GM21825 (cell line): ENCODE measurements around the gene TESK2.
"Not testable (repeated sequence)": the region's sequence is repeated elsewhere in the genome, so short reads cannot be mapped to it uniquely, and the experiment has no call there.

ENCODE experiments used
- ATAC-seq: cut with Tn5 transposase; IDR thresholded peaks from one replicate; pipeline ENCODE4 v1.9.1; 2021; ENCODE audit warnings: mild to moderate bottlenecking, moderate library complexity; ENCODE audit not compliant: unreplicated experiment

Gene TESK2

DNA sequence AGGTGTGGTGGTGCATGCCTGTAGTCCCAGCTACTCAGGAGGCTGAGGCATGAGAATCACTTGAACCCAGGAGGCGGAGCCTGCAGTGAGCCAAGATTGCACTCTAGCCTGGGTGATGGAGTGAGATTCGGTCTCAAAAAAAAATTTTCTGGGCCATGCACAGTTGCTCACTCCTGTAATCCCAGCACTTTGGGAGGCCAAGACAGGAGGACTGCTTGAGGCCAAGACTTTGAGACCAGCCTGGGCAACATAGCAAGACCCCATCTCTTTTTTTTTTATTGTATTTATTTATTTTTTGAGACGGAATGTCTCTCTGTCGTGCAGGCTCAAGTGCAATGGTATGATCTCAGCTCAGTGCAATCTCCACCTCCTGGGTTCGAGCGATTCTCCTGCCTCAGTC is 16.8 kb downstream of the TESK2 start:
- not testable (repeated sequence) for ATAC-seq

DNA sequence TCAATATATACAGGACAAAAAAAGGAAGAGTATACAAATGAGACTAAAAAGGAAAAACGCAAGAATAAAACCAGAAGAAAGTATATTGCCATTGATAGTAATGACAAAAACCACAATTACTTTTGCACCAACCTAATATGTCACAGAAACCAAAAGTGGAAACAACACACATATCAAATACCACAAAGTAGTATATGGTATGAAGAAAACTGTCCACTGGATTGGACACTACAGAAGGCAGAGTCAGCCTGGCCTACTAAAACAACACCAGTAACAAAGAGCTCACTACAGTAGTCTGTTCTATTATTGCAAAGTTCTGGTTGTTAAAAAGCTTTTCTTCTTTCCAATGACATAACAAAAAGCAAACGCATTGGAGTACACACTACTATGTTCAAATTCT is 17.7 kb downstream of the TESK2 start:
- no peak for ATAC-seq

DNA sequence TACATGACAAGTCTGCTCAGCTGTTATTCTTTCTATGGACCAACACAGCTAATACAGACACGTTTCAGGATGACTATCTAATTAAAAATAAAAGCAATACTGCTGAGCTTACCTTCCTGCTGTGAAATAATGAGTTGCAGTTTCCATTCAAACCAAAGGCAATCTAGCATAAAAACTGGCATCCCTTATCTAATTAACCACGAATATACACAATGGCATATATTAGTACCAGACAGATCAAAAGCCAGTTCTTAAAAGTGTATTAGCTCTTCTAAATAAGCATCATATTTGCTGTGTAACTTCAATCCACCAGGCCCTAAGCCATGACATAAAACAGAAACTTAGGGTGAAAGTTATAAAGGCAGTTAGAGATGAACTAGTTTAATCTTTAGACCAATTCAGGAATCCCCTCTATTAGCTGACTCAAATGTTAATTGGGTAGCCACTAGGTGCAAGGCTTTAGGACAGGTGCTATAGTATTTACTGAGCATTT is 20.6 kb downstream of the TESK2 start:
- ATAC-seq, result peak; percentile 33

DNA sequence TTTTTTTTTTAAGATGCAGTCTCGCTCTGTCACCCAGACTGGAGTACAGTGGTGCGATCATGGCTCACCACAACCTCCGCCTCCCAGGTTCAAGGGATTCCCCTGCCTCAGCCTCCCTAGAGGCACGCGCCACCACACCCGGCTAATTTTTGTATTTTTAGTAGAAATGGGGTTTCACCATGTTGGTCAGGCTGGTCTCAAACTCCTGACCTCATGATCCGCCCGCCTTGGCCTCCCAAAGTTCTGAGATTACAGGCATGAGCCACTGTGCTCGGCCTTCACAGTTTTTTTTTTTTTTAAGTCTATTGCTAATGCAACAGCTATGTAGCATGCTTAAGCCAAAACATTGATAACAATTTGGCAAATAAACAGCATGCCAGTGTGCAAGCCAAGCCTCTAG is 23.6 kb downstream of the TESK2 start:
- ATAC-seq, result peak; percentile 49

- ATAC-seq, result no peak
Observed at GRCh38 chr1:45465277-45465676, 25.7 kb downstream of the TESK2 start.

DNA sequence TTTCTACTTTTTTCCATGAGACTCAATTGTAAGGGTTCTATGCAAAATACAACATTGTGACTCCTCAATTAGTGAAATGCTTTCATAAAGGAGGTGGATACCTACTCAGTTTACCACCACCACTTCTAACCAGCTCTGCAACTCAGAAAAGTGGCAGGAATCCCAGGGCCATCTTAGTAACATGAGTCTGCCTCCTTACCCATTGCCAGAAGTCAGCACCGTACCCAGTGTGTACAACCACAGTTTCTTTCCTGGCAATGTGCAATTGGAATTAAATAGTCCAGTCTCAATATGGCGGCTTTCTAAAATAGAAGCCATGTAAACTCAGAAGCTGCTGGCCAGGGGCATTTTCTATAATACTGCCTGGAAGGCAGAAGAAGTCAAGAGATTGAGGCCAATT is 32.1 kb downstream of the TESK2 start:
- no peak for ATAC-seq

GRCh38 chr1:45456531-45456930 is 34.4 kb downstream of the TESK2 start:
- ATAC-seq, result no peak

- ATAC-seq, result no peak
Observed at GRCh38 chr1:45455162-45455561, 35.8 kb downstream of the TESK2 start.

DNA sequence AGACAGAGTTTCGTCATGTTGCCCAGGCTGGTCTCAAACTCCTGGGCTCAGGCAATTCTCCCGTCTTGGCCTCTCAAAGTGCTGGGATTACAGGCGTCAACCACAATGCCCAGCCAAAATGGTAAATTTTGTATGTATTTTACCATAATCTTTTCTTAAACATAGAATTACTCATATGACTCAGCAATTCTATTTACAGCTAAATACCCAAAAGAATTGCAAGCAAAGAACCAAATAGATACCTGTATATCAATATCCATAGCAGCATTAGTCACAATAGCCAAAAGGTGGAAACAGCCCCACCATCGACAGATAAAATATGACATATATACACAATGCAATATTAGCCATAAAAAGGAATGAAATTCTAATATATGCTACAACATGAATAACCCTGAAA is 36.5 kb downstream of the TESK2 start:
- ATAC-seq, result no peak

- no peak for ATAC-seq
Observed at GRCh38 chr1:45452503-45452902, 38.5 kb downstream of the TESK2 start.

- no peak for ATAC-seq
Observed at GRCh38 chr1:45448357-45448756, 42.6 kb downstream of the TESK2 start.

- ATAC-seq, result no peak
Observed at GRCh38 chr1:45446950-45447672, 43.9 kb downstream of the TESK2 start.

DNA sequence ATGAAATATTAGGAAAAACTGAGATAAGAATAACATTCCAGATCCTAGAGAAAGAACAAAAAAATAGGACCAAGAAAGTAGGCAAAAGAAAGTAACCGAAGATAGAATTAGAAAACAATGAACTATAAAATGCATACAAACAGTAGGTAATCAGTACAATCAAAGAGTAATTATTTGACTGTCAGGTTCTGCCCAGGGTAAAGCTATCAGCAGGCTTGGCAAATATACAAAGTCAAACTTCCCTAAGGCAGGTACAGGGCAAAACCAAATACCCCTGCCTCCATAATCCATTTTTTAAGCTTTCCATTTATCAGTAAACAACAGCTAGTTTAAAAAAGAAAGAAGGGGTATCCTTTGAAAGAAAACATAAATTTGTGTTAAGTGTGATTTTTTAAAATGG is 44.4 kb downstream of the TESK2 start:
- no peak for ATAC-seq

GRCh38 chr1:45444609-45445131 is 46.3 kb downstream of the TESK2 start:
- ATAC-seq, result no peak

DNA sequence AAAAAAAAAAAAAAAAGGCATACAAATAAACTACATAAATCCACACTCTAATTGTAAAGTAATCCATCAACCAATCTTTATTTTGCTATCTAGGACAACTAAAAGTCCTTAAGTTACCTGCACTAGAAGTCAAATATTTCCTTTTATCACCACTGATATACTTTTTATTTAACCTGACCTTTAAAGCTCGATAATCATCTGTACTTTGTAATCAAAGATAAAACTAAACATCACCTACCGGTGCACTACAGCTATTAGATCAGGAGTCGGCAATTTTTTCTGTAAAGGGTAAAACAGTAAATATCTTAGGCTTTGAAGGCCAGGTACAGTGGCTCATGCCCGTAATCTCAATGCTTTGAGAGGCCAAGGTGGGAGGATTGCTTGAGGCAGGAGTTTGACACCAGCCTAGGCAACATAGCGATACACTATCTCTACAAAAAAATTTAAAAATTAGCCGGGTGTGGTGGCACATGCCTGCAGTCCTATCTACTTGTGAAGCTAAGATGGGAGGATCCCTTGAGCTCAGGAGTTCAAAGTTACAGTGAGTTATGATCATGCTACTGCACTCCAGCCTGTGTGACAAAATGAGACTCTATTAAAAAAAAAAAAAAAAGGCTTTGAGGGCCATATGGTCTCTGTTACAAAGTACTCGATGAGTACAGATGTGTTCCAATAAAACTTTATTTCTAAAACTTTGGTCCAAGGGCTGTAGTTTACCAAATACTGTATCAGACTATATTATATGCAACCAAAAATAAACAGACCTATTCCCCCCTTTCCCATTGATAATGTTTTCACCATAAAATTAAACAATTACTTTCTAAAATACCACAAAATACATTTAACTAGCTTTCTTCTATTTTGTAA is 47.1 kb downstream of the TESK2 start:
- no peak for ATAC-seq

DNA sequence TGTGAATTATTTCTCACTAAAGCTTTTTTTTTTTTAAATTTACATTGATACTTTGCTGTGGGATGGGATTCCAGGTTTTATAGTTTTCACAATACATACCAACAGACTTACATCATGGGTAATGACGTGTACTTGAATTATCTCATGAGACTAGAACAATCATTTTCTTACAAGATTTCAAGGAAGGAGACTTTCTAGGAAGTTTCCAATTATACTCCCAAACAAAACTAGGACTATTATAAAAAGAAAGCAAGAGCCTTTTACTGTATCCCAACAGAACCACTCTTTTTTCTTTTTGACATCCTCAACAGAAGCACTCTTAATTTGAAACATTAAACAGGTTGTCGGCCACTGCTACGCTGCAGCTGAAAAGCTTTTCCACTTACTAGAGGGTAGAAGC is 48.7 kb downstream of the TESK2 start:
- ATAC-seq, result no peak

- ATAC-seq, result no peak
Observed at GRCh38 chr1:45437323-45437722, 53.6 kb downstream of the TESK2 start.

- ATAC-seq, result no peak
Observed at GRCh38 chr1:45430490-45430889, 60.5 kb downstream of the TESK2 start.

DNA sequence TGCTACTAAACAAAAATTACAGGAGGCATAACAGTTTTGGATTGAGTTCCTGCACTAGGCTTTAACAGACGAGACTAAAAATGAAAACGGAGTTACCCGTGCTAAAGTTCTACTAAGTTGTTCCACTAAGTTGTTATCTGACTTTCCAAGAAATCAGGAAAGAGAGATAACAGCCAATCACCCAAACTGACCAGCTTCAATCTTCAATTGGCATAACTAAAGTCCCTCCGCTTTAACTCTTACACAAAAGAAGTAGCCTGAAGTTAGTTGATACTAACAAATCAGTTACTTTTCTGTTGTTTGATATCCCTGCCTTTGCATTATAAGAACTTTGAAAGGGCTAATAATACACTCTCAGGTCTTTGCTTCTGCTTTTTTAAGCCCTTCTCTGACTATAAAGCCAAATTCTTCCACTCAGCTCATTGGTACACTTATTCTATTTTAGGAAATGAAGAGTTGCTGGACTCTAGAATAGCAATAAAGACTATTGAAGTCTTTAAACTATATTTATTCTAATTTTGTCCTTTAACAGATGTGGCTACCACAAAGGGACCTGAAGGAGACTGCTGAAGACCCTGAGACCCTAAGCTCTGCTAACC is 61.3 kb downstream of the TESK2 start:
- ATAC-seq, result no peak

DNA sequence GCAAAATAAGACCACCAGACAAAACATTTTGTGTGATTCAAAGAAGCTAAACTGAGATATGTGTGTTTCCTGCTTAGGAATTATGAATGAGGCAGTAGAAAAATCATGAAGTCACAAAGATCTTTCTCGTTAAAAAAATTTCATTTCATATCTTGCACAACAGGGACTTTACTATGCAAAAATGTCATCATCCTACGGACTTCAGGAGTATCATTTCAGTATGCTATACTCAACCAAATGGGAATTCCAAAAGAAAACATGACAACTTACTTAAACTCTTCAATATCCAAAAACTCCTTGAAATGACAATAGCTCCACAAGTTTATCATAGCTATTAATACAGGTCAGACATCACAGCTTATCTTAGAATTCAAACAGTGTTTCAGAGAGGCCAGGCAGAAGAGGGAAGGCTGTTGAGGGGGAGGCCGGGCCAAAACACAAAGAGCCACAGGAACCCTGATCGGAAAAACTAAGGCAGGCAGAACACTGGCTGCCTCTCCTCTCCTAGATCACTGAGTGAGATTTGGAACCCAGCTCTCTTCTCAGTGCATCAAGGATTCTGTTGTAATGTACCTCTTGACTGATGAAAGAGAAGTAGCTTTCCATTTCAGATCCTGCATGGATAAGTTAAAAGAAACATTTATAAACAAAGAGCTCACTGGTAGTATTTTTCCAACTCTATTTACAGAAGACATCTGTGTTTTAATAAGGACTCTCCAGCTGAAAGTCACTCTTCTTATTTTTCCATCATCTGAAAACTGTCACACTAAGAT is 66.9 kb downstream of the TESK2 start:
- no peak for ATAC-seq

DNA sequence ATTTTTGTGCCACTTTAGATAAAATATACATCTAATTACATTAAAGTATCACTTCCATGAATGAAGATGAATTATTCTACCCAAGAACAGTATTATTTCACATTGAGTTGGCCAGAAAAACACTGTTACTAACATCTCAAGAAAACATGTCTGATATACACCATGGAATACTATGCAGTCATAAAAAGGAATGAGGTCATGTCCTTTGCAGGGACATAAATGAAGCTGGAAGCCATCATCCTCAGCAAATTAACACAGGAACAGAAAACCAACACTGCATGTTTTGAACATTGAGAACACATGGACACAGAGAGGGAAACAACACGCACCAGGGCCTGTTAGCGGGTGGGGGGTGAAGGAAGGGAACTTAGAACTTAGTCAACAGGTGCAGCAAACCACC is 69.0 kb downstream of the TESK2 start:
- ATAC-seq, result no peak
